Measurements from ENCODE around the gene EFEMP1.

The EFEMP1 gene

DNA sequence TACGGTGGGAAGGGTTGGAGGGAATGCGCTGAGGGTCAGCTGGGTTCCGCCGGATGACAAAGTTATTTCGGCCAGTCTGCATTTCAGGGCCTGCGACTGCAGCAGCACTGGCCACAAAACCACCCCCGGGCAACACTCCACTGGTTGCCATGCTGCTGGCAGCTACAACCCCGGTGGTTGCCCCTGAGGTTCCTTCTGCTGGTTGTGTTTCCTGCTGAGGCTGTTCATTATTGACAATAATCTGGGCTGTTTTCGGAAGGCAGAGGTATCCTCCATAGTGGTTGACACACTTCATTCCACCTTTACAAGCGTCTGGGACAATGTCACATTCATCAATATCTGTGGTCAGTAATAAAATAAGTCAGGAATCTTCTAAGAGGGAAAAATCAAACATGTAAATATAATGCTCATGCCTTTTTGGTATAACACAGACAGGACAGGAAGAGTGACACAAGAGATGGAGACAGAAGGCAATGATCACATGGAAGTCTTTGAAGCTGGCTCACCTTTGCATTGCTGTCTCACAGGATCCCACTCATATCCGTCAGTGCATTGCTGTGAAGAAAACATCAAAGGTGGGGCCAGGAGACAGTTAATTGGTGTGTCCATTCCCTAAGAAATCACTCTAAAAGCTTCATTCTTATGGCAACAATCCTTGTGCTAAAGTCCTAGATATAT is 5.7 kb downstream of the EFEMP1 start:
- DNase-seq (no peak), ATAC-seq (no peak)
- H3K9me3 Mint-ChIP-seq = no peaks in the 10 kb centered on the region
- no peak overlapping the region for H3K27ac Mint-ChIP-seq
- no peak overlapping the region for H3K4me3 Mint-ChIP-seq
- peaks cover 11% of the 10 kb centered on the region for H3K27me3 Mint-ChIP-seq
- peaks cover 6% of the 10 kb centered on the region for H3K4me1 Mint-ChIP-seq

DNA sequence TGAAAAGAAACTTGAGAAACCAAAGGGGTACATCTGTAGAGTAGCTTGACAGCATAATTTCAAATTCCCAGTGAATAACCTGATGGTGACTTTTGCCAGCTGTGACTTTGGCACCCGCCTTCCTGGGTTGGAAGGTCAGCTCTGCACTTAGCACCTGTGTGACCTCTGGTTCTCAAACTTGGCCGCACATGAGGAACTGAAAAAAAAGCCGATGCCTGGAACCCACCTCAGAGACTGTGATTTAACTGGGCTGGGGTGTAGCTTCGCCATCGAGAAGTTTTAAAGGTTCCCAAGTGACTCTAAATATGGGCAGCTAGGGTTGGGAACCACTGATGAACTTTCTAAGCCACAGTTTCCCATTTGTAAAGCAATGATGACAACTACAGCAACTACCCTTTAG is 6.5 kb downstream of the EFEMP1 start:
- H3K27ac Mint-ChIP-seq = no peak overlapping the region
- no peak for DNase-seq
- H3K4me1 Mint-ChIP-seq = no peaks in the 10 kb centered on the region
- no peaks in the 10 kb centered on the region for H3K9me3 Mint-ChIP-seq
- no peak for ATAC-seq
- H3K4me3 Mint-ChIP-seq = no peak overlapping the region
- peaks cover 3% of the 10 kb centered on the region for H3K27me3 Mint-ChIP-seq

DNA sequence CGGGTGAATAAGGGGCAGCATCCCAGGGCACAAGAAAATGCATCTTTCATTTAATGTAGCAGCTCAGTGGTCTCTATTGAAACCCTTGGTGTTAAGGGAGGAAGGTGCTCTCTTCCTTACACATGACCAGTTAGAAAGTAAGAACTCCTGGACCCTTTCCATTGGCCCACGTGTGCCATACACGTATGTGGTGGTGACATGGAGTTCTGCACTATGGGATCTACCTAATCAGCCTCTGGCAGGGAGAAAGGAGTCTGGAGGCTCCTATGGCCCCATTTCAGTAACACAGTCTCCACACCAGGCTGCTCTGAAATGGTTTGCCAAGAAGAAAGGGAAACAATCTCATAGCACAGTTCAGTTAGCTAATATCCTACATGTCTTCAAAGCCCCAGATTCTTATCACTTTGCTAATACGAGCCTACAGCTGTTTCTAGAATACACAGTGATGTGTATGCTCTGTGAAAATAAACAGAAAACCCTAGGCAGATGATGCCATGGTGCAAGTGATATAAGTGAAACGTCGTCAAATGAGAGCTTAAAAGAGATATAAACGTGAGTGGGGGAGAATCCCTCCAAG is 7.0 kb downstream of the EFEMP1 start:
- ATAC-seq (no peak), DNase-seq (no peak)
- H3K27me3 Mint-ChIP-seq = no peaks in the 10 kb centered on the region
- no peaks in the 10 kb centered on the region for H3K4me1 Mint-ChIP-seq
- H3K27ac Mint-ChIP-seq = no peak overlapping the region
- H3K9me3 Mint-ChIP-seq = no peaks in the 10 kb centered on the region
- H3K4me3 Mint-ChIP-seq = no peak overlapping the region

DNA sequence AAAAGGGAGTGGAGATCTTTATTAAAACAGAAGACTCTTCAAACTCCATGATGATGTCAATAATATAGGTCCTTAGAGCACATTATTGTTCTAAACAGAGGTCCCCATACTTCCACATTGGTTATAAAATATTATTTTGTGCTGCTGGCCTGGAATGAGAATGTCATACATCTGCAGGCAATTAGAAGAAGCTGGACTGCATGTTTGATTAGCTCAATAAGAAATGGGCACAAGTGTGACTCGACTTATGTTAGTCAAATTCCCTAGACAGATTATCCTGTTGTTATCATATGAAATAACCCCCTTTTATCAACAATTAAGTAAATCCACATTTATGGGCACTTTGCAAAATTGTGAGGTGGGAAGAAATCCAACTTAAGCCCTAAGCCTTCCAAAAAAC is 8.8 kb downstream of the EFEMP1 start:
- no peak for ATAC-seq
- no peaks in the 10 kb centered on the region for H3K4me1 Mint-ChIP-seq
- H3K27me3 Mint-ChIP-seq = no peaks in the 10 kb centered on the region
- H3K4me3 Mint-ChIP-seq = no peak overlapping the region
- no peaks in the 10 kb centered on the region for H3K9me3 Mint-ChIP-seq
- H3K27ac Mint-ChIP-seq = no peak overlapping the region
- no peak for DNase-seq

DNA sequence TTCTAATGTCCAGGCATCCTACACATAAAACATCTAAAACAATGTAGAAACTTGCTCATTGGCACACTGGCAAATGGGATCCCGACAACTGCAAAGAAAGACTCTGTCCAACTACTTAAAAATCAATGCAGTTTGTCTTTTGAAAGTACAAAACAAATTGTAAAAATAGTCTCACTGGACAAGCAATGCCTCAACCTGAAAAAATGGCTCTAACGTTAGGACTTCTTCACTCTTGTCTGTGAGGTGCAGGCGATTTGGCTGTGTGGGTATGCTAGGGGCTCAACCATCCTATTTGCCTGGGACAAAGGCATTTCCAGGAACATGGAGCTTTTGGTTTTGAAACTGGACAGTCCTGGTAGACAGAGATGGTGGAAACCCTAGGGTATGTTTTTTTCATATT is 10.7 kb downstream of the EFEMP1 start:
- Mint-ChIP-seq H3K9me3 (no peaks in the 10 kb centered on the region), H3K4me1 (no peaks in the 10 kb centered on the region), H3K27me3 (no peaks in the 10 kb centered on the region), H3K27ac (no peak overlapping the region), H3K4me3 (no peak overlapping the region)
- DNase-seq = no peak
- no peak for ATAC-seq

DNA sequence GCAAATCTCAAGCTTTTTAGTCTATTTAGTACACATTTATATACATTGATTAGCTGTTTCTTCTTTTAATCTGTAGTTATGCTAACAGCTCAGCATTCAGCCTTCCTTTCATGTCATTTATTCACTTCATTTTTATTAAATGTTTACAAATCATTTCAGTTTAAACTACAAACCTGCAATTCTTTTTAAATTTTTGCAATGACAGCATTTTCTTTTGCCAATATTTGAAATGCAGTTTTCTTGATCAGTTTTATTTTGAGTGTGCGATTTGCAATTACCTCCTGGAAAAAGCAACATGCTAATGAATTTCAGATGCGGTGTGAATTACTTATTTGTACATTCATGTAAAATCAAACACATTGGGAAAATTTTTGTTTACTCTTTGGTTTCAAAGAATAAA is 13.5 kb downstream of the EFEMP1 start:
- Mint-ChIP-seq H3K4me3 (no peak overlapping the region), H3K9me3 (no peaks in the 10 kb centered on the region), H3K4me1 (no peaks in the 10 kb centered on the region), H3K27ac (no peak overlapping the region), H3K27me3 (no peaks in the 10 kb centered on the region)
- DNase-seq = no peak
- ATAC-seq = no peak

DNA sequence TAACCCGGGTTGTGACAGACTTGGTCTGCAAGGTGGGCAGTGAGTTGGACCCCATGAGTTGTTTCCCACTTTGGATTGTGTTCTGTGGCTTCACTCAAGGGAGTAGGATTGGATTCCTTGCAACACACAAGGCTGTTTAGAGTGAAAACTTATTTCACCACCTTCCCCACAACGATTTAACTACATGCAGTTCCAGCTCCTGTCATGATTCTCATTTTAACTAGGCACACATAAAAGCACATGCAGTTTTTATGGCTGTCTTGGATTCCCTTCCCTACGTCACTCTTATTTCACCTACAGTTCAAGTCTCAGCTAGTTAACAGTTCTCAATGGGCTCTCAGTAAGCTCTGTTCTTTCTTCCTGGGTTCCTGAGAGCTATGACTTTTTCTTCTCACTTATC is 15.9 kb downstream of the EFEMP1 start:
- Mint-ChIP-seq H3K27me3 (no peaks in the 10 kb centered on the region), H3K4me3 (no peak overlapping the region), H3K4me1 (no peaks in the 10 kb centered on the region), H3K27ac (no peak overlapping the region), H3K9me3 (no peaks in the 10 kb centered on the region)
- no peak for DNase-seq
- no peak for ATAC-seq

DNA sequence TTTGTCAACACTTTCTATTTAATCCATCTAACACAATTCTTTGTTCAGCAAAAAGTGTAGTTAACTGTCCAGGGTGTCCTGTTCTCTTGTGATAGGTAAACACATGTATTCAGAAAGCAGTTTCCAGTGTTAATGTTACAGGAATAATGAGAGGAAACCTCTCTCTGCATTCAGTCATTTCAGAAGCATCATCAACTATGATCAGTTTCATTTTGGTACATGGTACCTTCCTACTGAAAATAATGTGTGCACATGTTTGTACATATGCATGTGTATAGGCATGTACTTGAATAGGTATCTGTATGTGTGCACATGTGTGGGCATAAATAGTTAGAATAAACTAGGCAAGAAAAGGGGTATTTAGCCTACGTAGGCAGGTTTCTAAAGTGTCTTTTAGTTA is 16.6 kb downstream of the EFEMP1 start:
- Mint-ChIP-seq H3K4me1 (no peaks in the 10 kb centered on the region), H3K27ac (no peak overlapping the region), H3K4me3 (no peak overlapping the region), H3K27me3 (no peaks in the 10 kb centered on the region), H3K9me3 (no peaks in the 10 kb centered on the region)
- DNase-seq = no peak
- no peak for ATAC-seq

DNA sequence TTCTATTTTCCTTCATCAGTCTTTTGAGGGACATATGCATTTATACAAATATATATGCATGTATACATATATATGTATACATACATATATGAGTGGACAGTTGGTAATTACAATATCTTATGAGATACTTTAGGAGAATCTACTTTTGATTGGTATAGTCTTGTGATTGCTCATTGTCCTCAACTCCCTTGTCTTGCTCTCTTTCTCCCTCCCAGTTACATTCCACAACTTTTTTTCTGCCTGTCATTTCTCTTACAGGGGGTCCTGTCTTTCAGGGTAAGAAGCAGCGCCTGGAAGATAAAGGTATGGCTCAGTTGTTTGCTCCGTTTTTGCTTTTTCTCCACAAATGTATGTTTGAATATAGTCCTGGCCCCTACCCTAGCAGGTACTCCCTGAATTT is 19.9 kb downstream of the EFEMP1 start:
- Mint-ChIP-seq H3K27me3 (no peaks in the 10 kb centered on the region), H3K27ac (no peak overlapping the region), H3K4me3 (no peak overlapping the region), H3K9me3 (no peaks in the 10 kb centered on the region), H3K4me1 (no peaks in the 10 kb centered on the region)
- ATAC-seq (no peak), DNase-seq (no peak)

DNA sequence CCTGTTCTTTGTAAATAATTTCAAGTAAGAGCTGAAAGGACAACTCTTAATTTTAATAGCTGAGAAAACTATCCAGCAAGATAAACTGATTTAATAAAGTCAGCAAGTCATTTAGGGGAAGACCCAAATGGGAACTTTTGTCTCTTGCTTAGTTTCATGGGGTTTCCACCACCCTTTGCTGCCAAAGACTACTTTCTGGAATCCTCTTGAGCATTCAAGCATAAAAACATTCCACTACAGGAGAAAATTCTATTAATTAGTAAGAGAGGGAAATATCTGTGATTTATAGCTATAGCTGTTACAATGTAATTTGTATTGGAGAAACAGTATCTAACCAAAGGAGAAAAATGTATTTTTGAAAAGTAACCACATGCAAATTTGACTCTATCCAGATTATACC is 20.6 kb downstream of the EFEMP1 start:
- ATAC-seq (no peak), DNase-seq (no peak)
- H3K9me3 Mint-ChIP-seq = no peaks in the 10 kb centered on the region
- H3K4me3 Mint-ChIP-seq = no peak overlapping the region
- H3K27me3 Mint-ChIP-seq = no peaks in the 10 kb centered on the region
- no peaks in the 10 kb centered on the region for H3K4me1 Mint-ChIP-seq
- no peak overlapping the region for H3K27ac Mint-ChIP-seq

DNA sequence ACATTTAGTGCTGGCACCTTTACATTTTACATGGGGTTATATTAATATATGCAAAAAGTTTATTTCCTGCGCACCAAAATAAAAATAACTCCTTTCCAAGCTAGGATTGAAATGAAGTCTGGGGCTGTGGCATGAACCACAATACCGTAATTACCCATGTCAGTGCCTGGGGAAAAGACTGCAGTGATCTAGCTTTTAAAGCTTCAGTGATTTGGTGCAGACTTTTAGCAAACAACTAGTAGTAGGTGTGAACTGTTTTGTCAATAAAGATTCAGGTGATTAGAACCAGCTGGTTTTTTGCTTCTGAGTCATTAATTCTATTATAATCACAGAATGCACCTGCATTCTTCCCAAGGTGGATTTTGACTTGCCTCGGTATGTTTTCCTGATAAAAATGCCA is 21.2 kb downstream of the EFEMP1 start:
- no peaks in the 10 kb centered on the region for H3K9me3 Mint-ChIP-seq
- ATAC-seq (no peak), DNase-seq (no peak)
- H3K4me3 Mint-ChIP-seq = no peak overlapping the region
- H3K27me3 Mint-ChIP-seq = no peaks in the 10 kb centered on the region
- H3K27ac Mint-ChIP-seq = no peak overlapping the region
- no peaks in the 10 kb centered on the region for H3K4me1 Mint-ChIP-seq

DNA sequence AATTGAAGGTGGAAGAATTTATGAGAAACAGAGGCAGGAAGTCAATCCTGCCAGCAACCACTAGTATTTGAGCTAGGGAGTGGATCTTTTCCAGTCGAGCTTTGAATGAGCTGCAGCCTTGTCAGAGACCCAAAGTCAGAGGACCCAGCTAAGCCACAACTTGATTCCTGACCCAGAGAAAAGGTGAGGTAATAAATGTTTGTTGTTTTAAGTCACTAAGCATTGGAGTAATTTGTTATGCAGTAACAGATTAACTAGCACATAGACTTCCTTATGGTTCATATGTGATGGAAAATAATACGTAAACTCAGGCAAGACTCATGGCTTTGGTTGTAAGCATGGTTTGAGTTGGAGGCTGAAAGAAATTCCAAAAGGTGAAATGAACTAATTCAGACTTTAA is 21.6 kb downstream of the EFEMP1 start:
- H3K27me3 Mint-ChIP-seq = no peaks in the 10 kb centered on the region
- ATAC-seq = no peak
- no peaks in the 10 kb centered on the region for H3K9me3 Mint-ChIP-seq
- H3K4me3 Mint-ChIP-seq = no peak overlapping the region
- H3K27ac Mint-ChIP-seq = no peak overlapping the region
- no peak for DNase-seq
- no peaks in the 10 kb centered on the region for H3K4me1 Mint-ChIP-seq

DNA sequence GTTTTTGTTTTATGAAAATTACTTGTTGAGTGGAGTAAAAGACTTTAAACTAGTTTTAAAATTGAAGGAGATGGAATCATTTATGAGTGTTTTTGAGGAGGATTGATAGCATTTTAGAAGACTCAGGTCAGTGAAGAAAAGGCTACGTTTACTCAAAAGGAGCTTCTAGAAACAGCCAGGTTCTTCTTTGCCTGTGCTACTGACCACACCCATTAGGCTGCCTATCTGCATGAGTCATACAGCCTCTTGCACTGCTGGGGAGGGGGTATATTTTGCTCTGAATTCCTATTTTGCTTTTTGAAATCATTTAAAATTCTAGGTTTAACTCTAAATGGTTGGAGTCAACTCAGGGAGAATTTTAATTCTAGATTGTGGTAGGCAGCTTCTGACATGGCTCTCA is 22.3 kb downstream of the EFEMP1 start:
- no peak for DNase-seq
- H3K4me1 Mint-ChIP-seq = no peaks in the 10 kb centered on the region
- no peak for ATAC-seq
- H3K27ac Mint-ChIP-seq = no peak overlapping the region
- H3K27me3 Mint-ChIP-seq = no peaks in the 10 kb centered on the region
- H3K4me3 Mint-ChIP-seq = no peak overlapping the region
- H3K9me3 Mint-ChIP-seq = no peaks in the 10 kb centered on the region

DNA sequence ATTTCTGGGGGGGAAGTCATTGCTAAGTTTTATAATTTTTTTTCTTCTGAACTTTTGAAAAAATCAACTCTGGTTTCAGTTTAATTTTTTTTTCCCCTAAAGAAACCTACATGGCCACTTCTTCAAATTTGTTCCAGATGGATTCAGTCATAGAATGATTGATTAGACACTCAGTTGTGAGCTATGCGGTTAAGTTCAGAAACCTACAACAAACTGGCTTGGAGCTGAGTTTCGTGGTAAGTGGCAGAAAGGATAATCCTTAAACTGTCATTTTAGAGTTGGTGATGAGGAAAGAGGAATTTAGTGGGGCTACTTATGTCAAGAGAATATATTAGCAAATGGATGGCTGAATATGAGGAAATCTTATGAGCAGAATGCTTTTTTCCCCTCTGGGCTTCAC is 23.7 kb downstream of the EFEMP1 start:
- H3K27me3 Mint-ChIP-seq = no peaks in the 10 kb centered on the region
- no peak overlapping the region for H3K4me3 Mint-ChIP-seq
- H3K4me1 Mint-ChIP-seq = no peaks in the 10 kb centered on the region
- H3K9me3 Mint-ChIP-seq = no peaks in the 10 kb centered on the region
- DNase-seq (no peak), ATAC-seq (no peak)
- no peak overlapping the region for H3K27ac Mint-ChIP-seq

DNA sequence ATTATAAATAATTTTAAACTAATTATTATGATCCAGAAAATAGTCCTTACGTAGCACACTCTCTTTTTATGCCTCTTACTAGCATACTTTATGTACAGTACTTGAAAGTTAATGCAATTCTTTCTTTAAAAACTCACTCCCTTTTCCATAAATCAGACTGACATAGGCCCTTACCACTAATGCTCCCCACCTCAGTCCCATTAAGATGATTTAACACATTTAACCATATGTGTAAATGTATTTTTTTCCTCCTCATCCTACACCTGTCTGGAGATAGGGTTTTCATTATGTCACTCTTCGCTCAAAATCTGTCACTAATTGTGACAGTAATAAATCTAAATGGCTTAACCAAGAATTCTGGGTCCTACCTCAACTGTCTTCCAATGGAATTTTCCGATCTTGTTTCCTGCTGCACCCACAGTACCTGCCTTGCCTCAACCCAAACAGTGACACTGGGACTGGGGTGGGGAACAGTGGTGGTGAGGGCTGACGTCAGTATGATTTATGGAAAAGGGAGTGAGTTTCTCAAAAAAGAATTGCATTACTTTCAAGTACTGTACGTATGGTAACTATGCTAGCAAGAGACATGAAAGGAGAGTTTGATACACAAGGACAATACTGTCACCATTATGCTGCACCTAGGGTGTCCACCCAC is 25.1 kb downstream of the EFEMP1 start:
- no peak overlapping the region for H3K4me3 Mint-ChIP-seq
- ATAC-seq = no peak
- no peak for DNase-seq
- H3K4me1 Mint-ChIP-seq = no peaks in the 10 kb centered on the region
- no peak overlapping the region for H3K27ac Mint-ChIP-seq
- H3K27me3 Mint-ChIP-seq = no peaks in the 10 kb centered on the region
- no peaks in the 10 kb centered on the region for H3K9me3 Mint-ChIP-seq

DNA sequence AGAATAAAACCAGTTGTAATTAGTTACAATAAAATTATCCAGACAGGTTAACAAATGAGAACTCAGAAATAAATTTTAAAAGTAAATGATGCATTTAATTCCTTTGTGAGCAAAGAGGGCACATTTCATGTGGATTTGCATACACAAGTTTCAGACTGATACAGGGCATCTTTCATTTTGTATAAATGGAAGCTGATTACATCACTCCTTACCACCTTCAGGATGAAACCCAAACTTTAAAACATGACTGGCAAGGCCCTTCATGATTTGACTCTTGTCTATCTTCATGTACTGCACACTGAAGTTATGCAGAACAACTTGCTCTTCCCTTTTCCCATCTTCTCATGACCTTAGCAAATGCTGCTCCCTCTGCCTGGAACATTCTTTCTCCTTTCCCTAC is 26.9 kb downstream of the EFEMP1 start:
- H3K9me3 Mint-ChIP-seq = no peaks in the 10 kb centered on the region
- ATAC-seq (no peak), DNase-seq (no peak)
- H3K27ac Mint-ChIP-seq = no peak overlapping the region
- no peak overlapping the region for H3K4me3 Mint-ChIP-seq
- no peaks in the 10 kb centered on the region for H3K4me1 Mint-ChIP-seq
- no peaks in the 10 kb centered on the region for H3K27me3 Mint-ChIP-seq

DNA sequence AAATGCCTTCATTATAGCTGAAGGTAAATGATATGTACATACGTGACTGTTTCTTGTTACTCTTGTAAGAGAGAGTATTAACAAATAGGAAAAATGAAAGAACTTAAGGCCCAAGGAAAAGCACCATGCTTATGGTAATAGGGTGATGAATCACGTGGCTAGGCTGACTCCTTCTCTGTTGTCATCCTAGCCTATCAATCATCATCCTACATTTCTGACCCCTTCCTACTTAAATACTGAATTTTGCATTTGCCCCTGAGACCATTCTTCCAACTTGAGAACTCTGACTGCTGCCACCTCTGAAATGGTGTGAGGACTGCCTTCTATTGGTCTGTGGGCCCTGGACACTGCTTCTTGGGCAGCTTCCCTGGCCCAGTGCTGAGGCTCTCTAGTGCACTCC is 28.9 kb downstream of the EFEMP1 start:
- ATAC-seq (no peak), DNase-seq (no peak)
- Mint-ChIP-seq H3K4me3 (no peak overlapping the region), H3K27me3 (no peaks in the 10 kb centered on the region), H3K9me3 (no peaks in the 10 kb centered on the region), H3K4me1 (no peaks in the 10 kb centered on the region), H3K27ac (no peak overlapping the region)

All from stimulated activated naive CD8-positive, alpha-beta T cell treated with anti-CD3 and anti-CD28 coated beads, Interleukin-15, amount 100 ng/mL, for 72 hours (primary cell).